Activated T-cell treated with anti-CD3 and anti-CD28 coated beads, Interleukin-2, amount 50 U/mL, for 24 hours (primary cell): ENCODE measurements around the gene BICD2.

ENCODE experiments used
- DNase-seq: peaks from one replicate; pipeline ENCODE4 v3.0.0-alpha.2; 2020
- H3K27ac Mint-ChIP-seq: 2 replicates; pipeline ENCODE4 v1.8.0; 2020; ENCODE audit warnings: mild to moderate bottlenecking, mixed read lengths
- H3K27me3 Mint-ChIP-seq: 2 replicates; pipeline ENCODE4 v1.8.0; 2020; ENCODE audit warnings: mixed read lengths
- H3K36me3 Mint-ChIP-seq: 2 replicates; pipeline ENCODE4 v1.8.0; 2020; ENCODE audit warnings: low read depth, mixed read lengths
- H3K4me1 Mint-ChIP-seq: 2 replicates; pipeline ENCODE4 v1.8.0; 2020; ENCODE audit warnings: low read depth, mixed read lengths
- H3K4me3 Mint-ChIP-seq: 2 replicates; pipeline ENCODE4 v1.8.0; 2020; ENCODE audit warnings: mild to moderate bottlenecking, moderate library complexity, mixed read lengths
- H3K9me3 Mint-ChIP-seq: 2 replicates; pipeline ENCODE4 v1.8.0; 2020; ENCODE audit warnings: mixed read lengths

BICD2 gene

GRCh38 chr9:92746567-92747458 lies 17.8 kb downstream of the BICD2 start:
- H3K9me3 Mint-ChIP-seq, result no peaks in the 10 kb centered on the region
- H3K27me3 Mint-ChIP-seq, result no peaks in the 10 kb centered on the region
- no peak overlapping the region for H3K4me3 Mint-ChIP-seq
- H3K27ac Mint-ChIP-seq, result no peak overlapping the region
- peaks cover 4% of the 10 kb centered on the region for H3K36me3 Mint-ChIP-seq
- DNase-seq, result no peak
- peaks cover 69% of the 10 kb centered on the region for H3K4me1 Mint-ChIP-seq

GRCh38 chr9:92745881-92746280 lies 18.8 kb downstream of the BICD2 start:
- Mint-ChIP-seq H3K27me3 (no peaks in the 10 kb centered on the region), H3K4me3 (no peak overlapping the region), H3K27ac (no peak overlapping the region), H3K36me3 (peaks cover 4% of the 10 kb centered on the region), H3K9me3 (no peaks in the 10 kb centered on the region), H3K4me1 (peaks cover 72% of the 10 kb centered on the region)
- DNase-seq, result no peak

- H3K27ac Mint-ChIP-seq, result no peak overlapping the region
- no peaks in the 10 kb centered on the region for H3K27me3 Mint-ChIP-seq
Measured at GRCh38 chr9:92745331-92745730, 19.3 kb downstream of the BICD2 start.

GRCh38 chr9:92740969-92741368 lies 23.7 kb downstream of the BICD2 start:
- no peaks in the 10 kb centered on the region for H3K27me3 Mint-ChIP-seq
- no peak for DNase-seq
- H3K4me3 Mint-ChIP-seq, result no peak overlapping the region
- no peaks in the 10 kb centered on the region for H3K9me3 Mint-ChIP-seq
- H3K4me1 Mint-ChIP-seq, result peaks cover 84% of the 10 kb centered on the region
- H3K27ac Mint-ChIP-seq, result peak overlapping the region; percentile 2
- H3K36me3 Mint-ChIP-seq, result no peaks in the 10 kb centered on the region

More at GRCh38 chr9:92745331-92745730, 19.3 kb downstream of the BICD2 start:
- DNase-seq, result no peak
- Mint-ChIP-seq H3K36me3 (peaks cover 4% of the 10 kb centered on the region), H3K9me3 (no peaks in the 10 kb centered on the region), H3K4me1 (peaks cover 74% of the 10 kb centered on the region), H3K4me3 (no peak overlapping the region)

- H3K27ac Mint-ChIP-seq, result peak overlapping the region; percentile 33
- peaks cover 84% of the 10 kb centered on the region for H3K4me1 Mint-ChIP-seq
Measured at GRCh38 chr9:92740446-92740961, 24.1 kb downstream of the BICD2 start.

GRCh38 chr9:92740009-92740408 lies 24.6 kb downstream of the BICD2 start:
- no peaks in the 10 kb centered on the region for H3K9me3 Mint-ChIP-seq
- H3K4me1 Mint-ChIP-seq, result peaks cover 84% of the 10 kb centered on the region
- no peaks in the 10 kb centered on the region for H3K27me3 Mint-ChIP-seq
- H3K27ac Mint-ChIP-seq, result peak overlapping the region; percentile 33
- DNase-seq, result no peak
- H3K36me3 Mint-ChIP-seq, result no peaks in the 10 kb centered on the region
- H3K4me3 Mint-ChIP-seq, result no peak overlapping the region

More at GRCh38 chr9:92740446-92740961, 24.1 kb downstream of the BICD2 start:
- Mint-ChIP-seq H3K27me3 (no peaks in the 10 kb centered on the region), H3K36me3 (no peaks in the 10 kb centered on the region), H3K4me3 (no peak overlapping the region), H3K9me3 (no peaks in the 10 kb centered on the region)
- DNase-seq, result no peak

GRCh38 chr9:92739346-92739970 lies 25.2 kb downstream of the BICD2 start:
- DNase-seq, result no peak
- Mint-ChIP-seq H3K27me3 (no peaks in the 10 kb centered on the region), H3K27ac (no peak overlapping the region), H3K4me1 (peaks cover 83% of the 10 kb centered on the region), H3K36me3 (no peaks in the 10 kb centered on the region), H3K9me3 (no peaks in the 10 kb centered on the region), H3K4me3 (no peak overlapping the region)

- Mint-ChIP-seq H3K9me3 (no peaks in the 10 kb centered on the region), H3K36me3 (no peaks in the 10 kb centered on the region), H3K27me3 (no peaks in the 10 kb centered on the region), H3K4me3 (no peak overlapping the region), H3K4me1 (peaks cover 79% of the 10 kb centered on the region), H3K27ac (peak overlapping the region; percentile 63)
- no peak for DNase-seq
Measured at GRCh38 chr9:92738661-92739081, 26.0 kb downstream of the BICD2 start.

GRCh38 chr9:92737611-92738299 lies 26.9 kb downstream of the BICD2 start:
- H3K27ac Mint-ChIP-seq, result no peak overlapping the region
- no peak overlapping the region for H3K4me3 Mint-ChIP-seq
- peaks cover 2% of the 10 kb centered on the region for H3K36me3 Mint-ChIP-seq
- no peaks in the 10 kb centered on the region for H3K9me3 Mint-ChIP-seq
- no peak for DNase-seq
- H3K4me1 Mint-ChIP-seq, result peaks cover 75% of the 10 kb centered on the region
- no peaks in the 10 kb centered on the region for H3K27me3 Mint-ChIP-seq

- Mint-ChIP-seq H3K27ac (peak overlapping the region; percentile 66), H3K4me3 (no peak overlapping the region), H3K27me3 (no peaks in the 10 kb centered on the region), H3K4me1 (peaks cover 74% of the 10 kb centered on the region), H3K9me3 (no peaks in the 10 kb centered on the region), H3K36me3 (peaks cover 2% of the 10 kb centered on the region)
- DNase-seq, result no peak
Measured at GRCh38 chr9:92737216-92737606, 27.4 kb downstream of the BICD2 start.

GRCh38 chr9:92736563-92737215 lies 27.9 kb downstream of the BICD2 start:
- peaks cover 2% of the 10 kb centered on the region for H3K36me3 Mint-ChIP-seq
- H3K9me3 Mint-ChIP-seq, result no peaks in the 10 kb centered on the region
- no peak overlapping the region for H3K27ac Mint-ChIP-seq
- peaks cover 77% of the 10 kb centered on the region for H3K4me1 Mint-ChIP-seq
- H3K27me3 Mint-ChIP-seq, result no peaks in the 10 kb centered on the region
- DNase-seq, result no peak
- no peak overlapping the region for H3K4me3 Mint-ChIP-seq

GRCh38 chr9:92735636-92736562 lies 28.7 kb downstream of the BICD2 start:
- Mint-ChIP-seq H3K27ac (peak overlapping the region; percentile 15), H3K27me3 (no peaks in the 10 kb centered on the region), H3K4me1 (peaks cover 74% of the 10 kb centered on the region), H3K9me3 (no peaks in the 10 kb centered on the region), H3K36me3 (peaks cover 2% of the 10 kb centered on the region), H3K4me3 (no peak overlapping the region)
- DNase-seq, result no peak

- peaks cover 70% of the 10 kb centered on the region for H3K4me1 Mint-ChIP-seq
- no peaks in the 10 kb centered on the region for H3K27me3 Mint-ChIP-seq
- H3K9me3 Mint-ChIP-seq, result no peaks in the 10 kb centered on the region
- peak overlapping the region; percentile 13 for H3K27ac Mint-ChIP-seq
- no peak overlapping the region for H3K4me3 Mint-ChIP-seq
- no peak for DNase-seq
- H3K36me3 Mint-ChIP-seq, result peaks cover 2% of the 10 kb centered on the region
Measured at GRCh38 chr9:92734931-92735635, 29.6 kb downstream of the BICD2 start.
